NCI-H1694 treated with DMSO at 0.1 percent for 48 hours (cell line): ENCODE data around the gene NUDT8.

ENCODE experiments used
- DNase-seq: peaks from one replicate; lab custom pipeline; 2025; lab: John Stamatoyannopoulos, UW

NUDT8 gene, protein sequence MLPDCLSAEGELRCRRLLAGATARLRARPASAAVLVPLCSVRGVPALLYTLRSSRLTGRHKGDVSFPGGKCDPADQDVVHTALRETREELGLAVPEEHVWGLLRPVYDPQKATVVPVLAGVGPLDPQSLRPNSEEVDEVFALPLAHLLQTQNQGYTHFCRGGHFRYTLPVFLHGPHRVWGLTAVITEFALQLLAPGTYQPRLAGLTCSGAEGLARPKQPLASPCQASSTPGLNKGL

DNA sequence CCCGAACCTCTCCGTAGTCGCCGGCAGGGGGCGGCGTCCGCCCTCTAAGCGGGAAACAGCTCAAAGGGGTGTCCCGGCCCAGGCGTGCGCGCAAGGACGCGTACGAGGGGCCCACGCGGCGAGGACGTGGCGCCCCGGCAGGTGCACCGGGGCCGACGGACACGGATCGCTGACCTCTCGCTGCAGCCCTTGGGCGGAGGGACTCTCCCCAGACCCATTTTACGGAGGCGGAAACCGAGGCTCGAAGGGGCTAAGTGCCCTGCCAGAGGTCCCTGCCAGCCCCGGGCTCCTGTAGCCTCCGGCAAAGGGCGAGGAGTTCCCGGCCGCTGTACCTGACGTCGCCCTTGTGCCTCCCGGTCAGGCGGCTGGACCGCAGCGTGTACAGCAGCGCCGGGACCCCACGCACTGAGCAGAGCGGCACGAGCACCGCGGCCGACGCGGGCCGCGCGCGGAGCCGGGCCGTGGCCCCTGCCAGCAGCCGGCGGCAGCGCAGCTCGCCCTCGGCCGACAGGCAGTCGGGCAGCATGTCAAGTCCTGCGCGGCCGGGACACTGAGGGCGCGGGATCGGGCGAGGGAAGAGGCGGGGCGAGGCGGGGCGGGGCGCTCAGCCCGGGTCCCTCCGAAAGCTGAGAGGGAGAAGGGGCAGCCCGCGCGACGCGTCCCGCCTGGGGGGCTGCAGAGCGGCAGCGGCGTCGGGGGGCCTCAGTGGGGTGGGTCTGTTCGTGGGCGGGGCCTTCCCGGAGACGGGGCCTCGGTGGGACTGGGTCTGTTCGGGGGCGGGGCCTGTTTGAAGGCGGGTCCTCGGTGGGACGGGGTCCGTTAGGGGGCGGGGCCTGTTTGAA is at the start of gene NUDT8:
TSS of gene NUDT8 (minus strand) at position 552 of the 842 bp plus-strand sequence. CDS start at position 526, 26 bp downstream.
- peak; percentile 67 for DNase-seq

DNA sequence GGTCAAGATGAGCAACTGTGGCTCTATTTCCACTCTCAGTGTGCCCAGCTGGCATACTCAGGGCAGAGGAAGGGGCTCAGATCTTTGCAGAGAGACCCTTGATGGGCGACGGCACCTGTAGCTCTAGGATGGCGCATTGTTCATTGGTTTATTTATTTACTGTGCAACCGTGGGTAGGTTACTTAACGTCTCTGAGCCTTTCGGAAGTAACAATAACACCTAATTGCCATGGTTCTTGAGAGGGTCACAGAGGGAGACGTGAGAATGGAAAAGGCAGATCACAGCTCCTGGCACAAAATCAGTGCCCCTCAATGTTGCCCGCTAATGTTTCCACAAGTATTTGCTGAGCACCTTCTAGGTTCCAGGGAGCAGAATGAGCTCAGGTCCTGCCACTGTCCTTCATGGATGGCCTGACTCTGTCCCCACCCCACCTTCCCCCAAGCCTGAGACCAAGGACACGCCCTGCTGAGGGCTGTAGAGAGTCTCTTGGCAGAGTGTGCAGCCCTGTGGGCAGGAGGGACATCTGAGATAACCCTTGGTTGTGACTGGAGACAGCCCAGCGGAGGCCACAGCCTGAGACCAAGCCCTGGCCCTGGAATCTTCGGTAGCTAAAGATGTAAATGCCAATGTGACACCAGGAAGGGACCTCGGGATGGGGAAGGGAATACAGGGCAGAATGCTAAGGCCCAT is 45.5 kb upstream of the NUDT8 start:
- DNase-seq = no peak

DNA sequence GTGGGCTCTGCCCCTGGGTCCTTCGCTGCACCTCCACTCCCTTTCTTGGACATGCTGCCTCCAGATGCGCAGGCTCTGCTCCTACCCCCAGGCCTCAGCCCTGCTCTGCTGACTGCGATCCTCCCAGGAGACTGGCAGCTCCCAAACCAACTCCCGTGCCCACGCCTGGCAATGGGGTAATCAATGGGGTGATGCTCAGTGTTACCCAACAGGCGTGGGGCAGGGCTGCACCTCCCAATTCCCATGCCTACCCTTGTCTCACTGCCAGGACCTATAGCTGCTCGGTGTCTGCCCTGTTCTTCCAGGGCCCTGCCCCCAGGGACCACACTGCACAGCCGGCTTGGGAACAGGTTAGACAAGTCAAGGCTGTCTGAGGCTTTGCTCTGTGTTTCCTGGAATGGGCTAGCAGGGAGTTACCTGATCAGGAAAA is 44.7 kb upstream of the NUDT8 start, which contains the start of gene ALDH3B2:
TSS of gene ALDH3B2 (minus strand) at position 182 of the 430 bp plus-strand sequence. CDS start 7,688 bp downstream, outside the sequence.
- no peak for DNase-seq

DNA sequence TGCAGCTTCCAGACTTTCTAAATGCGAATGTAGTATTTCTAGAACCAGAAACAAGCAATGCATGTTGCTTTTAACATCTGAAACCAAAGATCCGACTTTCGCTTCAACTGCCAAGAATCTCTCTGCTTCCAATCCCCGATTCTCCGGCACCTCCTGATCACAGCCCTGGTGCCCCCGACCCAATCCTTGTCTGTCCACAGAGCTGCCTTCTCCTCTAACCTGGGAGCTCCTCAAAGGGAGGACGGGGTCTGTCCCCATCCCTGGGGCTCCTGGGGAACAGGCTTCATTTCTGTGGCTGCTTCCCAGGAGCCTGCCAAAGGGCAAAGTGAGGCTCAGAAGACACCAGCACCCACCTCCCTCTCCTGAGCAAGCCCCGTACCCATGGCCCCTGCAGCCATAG is 44.2 kb upstream of the NUDT8 start:
- DNase-seq = no peak

DNA sequence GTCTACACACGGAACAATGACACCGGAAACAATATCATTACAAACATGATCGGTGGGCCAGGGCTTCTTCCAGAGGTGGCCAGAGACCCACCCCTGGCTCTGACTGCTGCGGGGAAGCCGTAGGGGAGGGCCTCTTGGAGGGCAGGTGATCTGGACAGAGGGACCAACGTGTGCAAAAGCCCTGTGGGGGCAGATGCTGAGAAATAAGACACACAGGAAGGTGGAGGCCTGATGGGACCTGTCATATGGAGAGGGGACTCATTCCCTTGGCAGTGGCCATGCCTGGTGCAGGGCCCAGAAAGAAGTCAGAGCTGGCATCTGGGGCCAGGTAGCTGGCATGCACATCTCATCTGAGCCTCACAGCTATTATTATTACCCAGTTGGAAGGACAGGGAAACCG is 43.6 kb upstream of the NUDT8 start:
- no peak for DNase-seq

DNA sequence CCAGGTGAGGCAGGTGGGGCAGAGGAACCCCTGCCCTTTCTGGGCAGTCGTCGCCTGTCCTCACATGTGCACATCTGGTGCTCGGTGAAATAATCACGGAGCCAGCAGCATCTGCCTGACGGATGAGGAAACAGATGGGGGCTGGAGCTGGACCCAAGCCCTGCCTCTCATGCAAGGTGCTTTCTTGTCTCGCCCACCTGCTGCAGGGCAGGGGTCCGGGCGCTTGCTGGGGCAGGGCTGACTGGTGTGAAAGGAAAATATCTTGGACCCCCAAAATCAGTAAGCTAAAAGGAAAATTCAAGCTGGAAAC is 41.4 kb upstream of the NUDT8 start:
- no peak for DNase-seq

DNA sequence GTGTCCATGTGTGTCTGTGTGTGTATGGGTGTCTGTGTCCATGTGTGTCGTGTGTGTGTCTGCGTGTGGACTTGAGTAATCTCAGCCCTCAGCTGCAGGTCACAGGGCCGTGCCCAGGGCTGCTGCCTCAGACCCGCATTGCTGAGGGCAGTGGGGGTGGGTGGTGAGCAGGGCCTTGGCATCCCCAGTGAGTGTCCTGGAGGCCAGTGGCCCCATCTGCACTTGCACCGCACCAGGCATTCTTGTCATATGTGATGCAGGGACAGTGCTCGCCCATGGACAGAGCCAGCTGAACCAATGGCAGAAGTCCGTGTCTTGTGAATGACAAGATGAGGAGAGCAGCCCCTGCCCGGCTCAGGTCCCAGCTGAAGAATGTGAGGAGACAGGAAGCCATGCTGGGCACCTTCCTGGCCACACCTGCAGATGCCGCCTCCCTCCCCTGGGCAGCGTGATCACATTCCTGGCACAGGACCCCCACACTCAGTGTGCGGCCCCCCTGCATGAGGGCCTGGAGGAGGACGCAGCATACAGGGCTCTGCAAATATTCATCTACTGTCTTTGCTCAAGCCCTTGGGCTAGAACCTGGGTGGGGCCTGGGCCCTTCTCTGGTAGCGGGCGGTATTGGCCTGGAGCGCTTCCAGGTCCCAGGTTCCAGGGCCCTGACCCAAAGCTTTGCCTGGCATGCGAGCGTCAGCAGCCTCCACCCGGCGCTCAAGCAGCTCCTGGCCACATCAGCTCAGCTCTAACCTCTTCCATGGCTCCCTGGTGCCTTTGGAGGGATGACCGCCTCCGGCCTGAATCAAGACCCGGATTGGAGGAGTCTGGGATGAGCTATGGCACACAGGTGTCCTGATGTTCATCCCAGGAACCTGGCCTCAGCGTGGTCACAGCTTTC is 40.8 kb upstream of the NUDT8 start:
- no peak for DNase-seq

DNA sequence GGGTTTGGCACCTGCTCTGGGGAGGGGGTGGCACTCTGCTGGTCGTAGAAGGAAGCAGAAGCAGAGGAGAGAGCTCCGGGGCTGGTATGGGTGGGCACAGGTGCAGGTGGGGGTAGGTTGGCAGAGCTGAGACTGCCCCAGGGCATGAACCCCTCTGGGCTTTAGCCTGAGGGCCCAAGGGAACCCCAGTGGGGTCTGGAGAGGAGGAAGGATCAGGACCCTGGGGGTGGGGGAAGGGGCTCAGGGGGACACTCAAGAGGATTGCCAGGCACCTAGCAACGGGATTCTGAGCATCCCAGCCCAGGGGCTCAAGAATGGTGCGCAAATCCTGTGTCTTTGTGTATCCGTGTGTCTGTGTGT is 38.4 kb upstream of the NUDT8 start:
- no peak for DNase-seq

DNA sequence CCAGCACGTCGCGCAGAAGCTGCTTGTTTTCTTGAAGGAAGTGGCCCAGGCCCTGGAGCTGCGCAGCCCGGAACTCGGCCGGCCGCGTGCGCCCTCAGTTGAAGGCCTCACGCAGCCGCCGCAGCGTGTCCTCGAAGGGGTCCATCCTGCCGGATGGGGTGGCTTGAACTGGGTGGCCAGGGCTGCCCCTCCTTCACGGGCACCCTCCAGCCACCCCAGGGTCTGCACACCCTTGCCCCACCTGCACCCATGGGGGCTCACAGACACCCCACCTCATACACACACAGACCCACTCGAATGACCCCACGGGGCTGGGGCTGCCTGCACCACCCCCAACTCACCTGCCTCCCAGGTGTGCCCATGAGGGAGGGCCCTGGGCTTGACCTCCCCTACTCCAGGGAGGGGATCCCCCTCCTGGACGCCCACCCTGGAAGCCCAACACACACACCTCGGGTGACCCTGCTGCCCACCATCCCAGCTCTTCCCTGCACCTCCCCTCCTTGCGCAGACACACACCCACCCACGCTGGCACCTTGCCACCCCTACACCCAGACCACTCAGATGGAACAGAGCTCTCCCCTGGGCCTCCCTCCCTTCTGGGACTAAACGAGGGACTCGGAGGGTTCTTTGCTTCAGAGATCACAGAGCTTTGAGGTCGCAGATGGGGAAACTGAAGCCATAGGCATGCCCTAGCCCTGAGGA is 37.9 kb upstream of the NUDT8 start:
- no peak for DNase-seq

DNA sequence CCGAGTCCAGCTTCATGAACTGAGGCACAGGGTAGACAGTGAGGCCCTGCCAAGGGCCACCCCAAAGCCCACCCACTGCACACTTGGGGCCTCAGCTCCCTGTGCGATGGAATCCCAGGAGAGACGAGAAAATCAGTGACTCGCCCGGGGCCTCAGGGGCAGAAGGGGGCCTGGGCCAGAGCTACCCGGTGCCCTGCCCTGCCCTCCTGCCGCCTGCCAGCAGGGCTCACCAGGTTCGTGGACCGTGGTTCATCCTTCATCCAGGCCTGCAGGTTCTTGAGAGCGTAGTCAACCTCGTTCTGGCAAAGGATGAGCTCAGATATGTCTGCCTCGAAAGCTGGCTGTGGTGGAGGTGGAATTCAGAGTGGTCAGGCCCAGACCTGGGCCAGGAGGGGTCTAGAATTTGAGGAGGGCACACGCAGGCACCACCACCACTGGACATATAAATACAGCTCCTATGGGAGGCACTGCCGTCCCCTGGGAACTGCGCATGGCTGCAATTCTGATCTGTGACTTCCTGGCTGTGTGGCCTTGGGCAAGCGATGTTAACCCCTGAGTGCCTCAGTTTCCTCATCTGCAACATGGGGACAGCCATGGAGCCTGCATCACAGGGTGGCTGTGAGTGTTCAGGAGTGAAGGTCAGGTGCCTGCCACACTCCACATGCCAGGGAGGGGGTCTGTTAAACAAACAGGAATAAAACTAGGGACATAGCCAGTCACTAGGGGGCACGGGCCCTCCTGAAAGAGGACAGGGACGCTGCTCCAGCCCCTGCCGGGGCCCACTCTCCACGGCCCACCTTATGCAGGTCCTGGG is 37.1 kb upstream of the NUDT8 start:
- no peak for DNase-seq

DNA sequence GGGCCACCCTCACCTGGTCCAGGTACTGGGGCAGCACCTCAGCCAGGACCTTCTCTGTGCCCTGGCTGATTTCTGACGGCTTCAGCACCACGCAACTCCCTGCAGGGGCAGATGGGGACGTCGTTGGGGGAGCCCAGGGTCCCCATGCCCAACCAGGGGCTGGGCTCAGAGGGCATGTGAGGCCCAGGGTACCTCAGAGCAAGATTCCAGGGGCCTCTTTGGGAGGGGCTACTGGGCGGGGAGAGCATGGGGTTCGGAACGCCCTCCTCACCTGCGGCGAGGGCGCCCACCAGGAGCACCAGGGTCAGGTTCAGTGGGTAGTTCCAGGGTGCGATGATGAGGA is 36.5 kb upstream of the NUDT8 start:
- no peak for DNase-seq

DNA sequence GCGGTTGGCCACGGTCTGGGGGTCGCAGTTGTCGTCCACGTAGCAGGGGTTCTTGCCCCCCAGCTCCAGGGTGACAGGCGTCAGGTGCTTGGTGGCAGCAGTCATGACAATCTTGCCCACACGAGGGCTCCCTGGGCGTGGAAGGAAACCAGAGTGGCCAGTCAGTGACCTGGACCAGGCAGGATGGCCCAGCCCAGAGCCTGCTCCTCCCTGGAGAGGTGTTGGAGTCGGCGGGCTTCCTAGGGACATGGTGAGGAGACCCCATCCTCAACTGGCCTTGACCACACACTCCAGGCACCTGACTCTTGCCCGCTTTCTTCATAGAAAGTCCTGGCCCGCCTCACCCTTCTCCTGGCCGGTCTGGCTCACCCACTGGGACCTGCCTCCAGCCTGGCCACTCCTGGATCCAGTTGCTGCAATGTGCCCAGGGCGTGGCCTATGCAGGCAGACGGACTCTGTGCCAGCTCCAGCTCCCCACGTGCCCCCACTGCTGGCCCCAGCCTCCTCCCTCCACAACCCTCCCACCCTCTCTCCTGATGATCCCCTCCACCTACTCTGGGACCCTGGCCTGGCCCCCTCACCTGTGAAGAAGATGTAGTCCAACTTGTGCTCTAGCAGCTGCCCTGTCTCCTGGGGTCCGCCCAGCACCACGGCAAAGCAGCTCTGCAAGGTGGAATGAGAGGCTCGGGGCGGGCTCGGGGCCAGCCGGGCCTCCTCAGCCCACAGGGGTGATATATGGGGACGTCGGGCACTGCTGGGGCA is 36.0 kb upstream of the NUDT8 start:
- no peak for DNase-seq

DNA sequence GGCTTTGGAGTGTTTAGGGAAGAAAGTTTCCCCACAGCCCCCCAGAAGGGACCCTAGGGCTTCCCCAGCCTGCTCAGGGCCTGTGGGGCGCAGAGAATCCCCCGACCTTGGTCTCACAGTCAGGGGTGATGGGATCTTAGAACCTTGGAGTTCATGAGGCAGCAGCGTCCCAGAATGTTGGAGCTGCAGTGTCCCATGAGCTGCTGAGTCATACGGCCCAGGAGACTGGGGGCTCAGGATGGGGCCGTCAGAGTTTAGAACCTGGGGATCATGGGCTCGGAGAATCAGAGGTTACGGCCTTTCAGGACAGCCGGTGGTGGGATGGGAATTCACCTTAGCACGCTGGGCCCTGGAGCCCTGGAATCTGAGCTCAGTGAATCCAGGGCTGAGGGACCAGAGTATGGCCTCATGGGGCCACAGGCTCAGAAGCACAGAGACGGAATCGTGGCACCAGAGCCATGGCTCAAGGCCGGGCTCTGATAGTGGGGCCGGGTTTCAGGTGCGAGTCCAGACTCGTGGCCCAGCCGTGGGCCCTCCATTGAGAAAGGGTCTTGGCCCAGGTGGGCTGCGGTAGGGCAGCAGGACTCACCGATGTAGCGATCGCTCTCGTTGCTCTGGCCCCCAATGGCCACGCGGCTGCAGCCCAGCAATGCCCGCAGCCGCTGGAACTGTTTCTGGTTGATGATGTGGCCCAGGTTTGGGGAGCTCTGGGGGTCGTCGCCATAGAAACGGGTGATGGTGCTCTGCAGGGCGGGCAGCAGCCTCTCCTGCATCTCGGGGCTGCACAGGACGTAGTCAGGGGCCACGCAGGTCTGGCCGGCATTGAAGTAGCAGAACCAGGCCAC is 35.2 kb upstream of the NUDT8 start:
- DNase-seq = no peak

DNA sequence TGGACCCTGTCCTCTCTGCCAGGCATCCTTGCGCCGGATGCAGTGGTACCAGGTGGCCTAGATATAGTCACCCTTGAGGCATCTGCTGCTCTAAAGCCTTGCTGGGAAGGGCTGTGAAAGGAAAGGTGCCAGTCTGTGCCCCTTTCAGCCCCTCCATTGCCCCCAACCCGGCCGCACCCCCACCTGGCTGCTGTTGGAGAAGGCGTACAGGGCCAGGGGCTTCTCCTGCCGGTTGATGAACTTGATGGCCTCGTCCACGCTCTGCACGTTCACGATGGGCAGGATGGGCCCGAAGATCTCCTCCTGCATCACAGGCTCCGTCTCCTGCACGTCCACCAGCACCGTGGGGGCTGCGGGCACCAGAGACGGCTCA is 34.5 kb upstream of the NUDT8 start:
- DNase-seq = no peak

DNA sequence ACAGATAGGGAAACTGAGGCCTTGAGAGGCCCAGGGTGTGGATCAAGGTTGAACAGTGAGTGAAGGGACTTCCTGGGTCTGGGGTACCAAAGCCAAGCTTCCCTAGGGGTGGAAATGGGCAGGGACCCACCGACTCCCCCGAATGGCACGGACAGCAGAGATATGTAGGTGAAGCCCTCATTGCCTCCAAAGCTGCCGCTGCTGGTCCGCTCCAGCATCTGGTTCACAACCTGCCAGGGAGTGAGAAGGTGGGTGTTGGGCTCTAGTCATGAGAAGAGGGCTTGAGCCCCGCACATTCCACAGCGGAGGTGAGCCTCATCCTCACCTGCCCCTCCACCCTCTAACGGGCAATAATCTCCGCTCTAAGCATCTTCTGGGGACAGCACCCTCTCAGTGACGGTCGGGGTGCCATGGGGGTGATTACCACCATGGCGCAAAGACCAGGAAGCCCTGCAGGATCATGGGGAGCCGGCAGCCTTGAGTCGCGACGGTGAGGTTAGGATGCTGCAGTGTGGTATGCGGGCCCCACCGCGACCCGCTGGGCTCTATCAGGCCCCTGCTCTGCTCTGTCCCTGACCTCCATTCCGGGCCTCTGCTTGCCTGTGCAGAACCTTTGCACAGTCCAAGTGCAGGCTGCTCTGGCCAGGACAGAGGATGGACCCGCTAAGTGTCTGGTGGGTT is 33.9 kb upstream of the NUDT8 start:
- no peak for DNase-seq

DNA sequence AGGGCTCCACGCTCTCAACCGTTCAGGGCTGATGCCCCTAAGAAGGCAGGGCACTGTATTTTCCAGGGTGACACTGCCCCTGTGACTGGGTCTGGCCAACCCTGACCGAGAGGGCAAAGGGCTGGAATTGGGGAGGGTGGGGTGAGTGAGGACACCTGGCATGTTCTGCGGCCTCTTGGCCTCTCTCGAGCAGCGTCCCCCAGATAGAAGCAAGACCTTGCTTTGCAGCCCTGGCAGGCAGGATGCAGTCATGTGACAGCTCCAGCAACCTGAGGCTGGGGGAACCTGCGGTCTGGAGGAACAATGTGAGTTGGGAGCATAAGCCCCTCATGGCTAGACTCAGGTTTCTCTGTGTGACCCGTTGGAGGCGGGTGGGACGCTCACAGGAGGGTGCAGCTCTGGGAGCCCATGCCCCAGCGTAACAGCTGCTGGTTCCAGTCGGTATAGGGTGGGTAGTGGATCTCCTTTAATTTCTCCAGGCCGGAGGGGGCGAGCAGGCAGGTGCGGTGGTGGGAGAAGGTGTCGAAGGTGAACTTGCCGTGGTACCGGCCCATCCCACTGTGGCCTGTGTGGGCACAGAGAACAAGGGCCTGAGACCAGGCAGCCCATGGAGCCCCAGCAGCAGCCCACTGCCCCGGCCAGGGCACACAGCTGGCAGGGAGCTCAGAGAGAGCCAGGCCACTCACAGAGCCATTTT is 33.2 kb upstream of the NUDT8 start:
- DNase-seq = no peak

DNA sequence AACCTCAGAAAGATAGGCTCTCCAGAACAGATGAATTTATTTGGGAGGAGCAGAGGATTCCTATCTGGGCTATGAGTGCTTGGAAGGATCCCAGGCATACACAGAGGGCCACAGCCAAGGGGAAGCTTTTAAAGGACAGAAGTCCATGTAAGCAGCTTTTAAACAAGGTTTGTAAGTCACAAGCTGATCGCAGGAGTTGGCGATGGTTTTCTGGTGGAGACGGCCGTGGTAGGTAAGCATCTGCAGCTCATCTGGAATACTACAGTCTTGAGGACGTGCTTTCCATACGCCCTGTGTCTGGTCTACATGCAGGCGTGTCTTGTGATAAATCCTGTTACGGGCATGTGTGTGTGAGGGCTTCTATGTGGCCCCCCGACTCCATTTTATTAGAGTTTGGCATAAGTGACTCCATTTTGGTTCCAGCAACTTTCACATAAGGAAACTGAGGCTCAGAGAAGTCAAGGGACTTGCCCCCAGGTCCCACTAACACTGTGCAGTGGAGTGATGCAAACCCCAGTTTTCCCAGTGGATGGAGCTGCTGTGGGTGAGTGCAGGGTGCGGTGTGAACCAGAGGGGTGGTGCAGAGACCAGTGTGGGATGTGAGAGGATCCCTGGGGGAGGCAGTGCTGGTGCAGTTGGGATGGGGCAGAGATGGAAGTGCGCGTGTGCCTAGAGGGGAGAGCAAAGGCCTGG is 32.6 kb upstream of the NUDT8 start:
- DNase-seq = no peak
